AG09309 (cell line): ENCODE results near the gene DCDC2.
"Not testable (repeated sequence)": the region's sequence is repeated elsewhere in the genome, so short reads cannot be mapped to it uniquely, and the experiment has no call there.

ENCODE experiments used
- DNase-seq: peaks from one replicate; pipeline ENCODE4 v3.0.0-alpha.2; 2010; ENCODE audit warnings: low read depth
- H3K4me3 ChIP-seq: 2 replicates; pipeline ENCODE4 v1.5.1; 2011; ENCODE audit warnings: mild to moderate bottlenecking, low read depth, low read length, moderate library complexity; ENCODE audit not compliant: control insufficient read depth
- CTCF ChIP-seq: IDR thresholded peaks from 2 replicates; pipeline ENCODE4 v1.5.1; 2011; ENCODE audit warnings: mild to moderate bottlenecking, low read depth, low read length, inconsistent platforms; ENCODE audit not compliant: insufficient read depth, control insufficient read depth; ENCODE audit errors: missing control alignments

Gene DCDC2

DNA sequence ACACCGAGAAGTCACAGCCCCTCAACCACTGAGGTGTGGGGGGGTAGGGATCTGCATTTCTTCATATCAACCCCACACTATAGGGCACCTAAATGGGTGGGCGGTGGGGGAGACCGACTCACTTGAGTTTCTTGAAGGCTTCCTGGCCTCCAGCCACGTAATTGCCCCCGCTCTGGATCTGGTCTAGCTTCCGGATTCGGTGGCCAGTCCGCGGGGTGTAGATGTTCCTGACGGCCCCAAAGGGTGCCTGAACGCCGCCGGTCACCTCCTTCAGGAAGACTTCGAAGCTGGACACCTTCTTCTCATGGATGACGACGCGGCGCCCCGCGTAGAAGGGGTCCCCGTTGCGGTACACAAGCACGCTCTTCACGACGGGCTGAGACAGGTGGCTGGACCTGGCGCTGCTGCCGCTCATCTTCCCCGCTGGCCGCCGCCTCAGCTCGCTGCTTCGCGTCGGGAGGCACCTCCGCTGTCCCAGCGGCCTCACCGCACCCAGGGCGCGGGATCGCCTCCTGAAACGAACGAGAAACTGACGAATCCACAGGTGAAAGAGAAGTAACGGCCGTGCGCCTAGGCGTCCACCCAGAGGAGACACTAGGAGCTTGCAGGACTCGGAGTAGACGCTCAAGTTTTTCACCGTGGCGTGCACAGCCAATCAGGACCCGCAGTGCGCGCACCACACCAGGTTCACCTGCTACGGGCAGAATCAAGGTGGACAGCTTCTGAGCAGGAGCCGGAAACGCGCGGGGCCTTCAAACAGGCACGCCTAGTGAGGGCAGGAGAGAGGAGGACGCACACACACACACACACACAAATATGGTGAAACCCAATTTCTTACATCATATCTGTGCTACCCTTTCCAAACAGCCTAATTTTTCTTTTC is at the start of gene DCDC2:
Gene DCDC2 (minus strand): TSS at position 724 of the 883 bp plus-strand sequence. CDS start 309 bp downstream, at position 415.
- H3K4me3 ChIP-seq, result no peak within 1 kb of the TSS; the same call in 1 of the 2 replicates
- TF ChIP-seq CTCF, result no peak
- DNase-seq, result no peak

DNA sequence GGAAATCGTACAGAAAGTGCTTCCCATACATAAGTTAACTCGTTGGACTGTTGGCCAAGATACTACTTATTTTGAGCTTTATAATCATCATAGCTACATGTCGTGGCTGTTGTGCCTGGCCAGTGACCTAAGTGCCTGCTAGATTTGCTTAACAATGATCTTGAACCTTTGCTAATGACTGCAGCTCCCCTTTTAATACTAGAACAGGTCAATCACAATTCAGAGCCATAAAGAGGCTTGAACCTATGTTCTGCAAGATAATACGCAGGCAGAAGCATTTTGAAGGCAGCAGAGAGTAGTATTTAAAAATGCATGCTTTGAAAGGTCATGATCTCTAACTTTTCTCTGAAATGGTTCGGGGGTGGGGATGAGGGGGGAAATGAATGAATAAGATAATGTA is 47.4 kb upstream of the DCDC2 start:
- H3K4me3 ChIP-seq, result no peak overlapping the region
- TF ChIP-seq CTCF, result no peak

GRCh38 chr6:24403501-24403824 is 45.6 kb upstream of the DCDC2 start:
- TF ChIP-seq CTCF, result no peak
- DNase-seq, result no peak

More for the DNA sequence above, 47.4 kb upstream of the DCDC2 start:
- DNase-seq, result no peak

DNA sequence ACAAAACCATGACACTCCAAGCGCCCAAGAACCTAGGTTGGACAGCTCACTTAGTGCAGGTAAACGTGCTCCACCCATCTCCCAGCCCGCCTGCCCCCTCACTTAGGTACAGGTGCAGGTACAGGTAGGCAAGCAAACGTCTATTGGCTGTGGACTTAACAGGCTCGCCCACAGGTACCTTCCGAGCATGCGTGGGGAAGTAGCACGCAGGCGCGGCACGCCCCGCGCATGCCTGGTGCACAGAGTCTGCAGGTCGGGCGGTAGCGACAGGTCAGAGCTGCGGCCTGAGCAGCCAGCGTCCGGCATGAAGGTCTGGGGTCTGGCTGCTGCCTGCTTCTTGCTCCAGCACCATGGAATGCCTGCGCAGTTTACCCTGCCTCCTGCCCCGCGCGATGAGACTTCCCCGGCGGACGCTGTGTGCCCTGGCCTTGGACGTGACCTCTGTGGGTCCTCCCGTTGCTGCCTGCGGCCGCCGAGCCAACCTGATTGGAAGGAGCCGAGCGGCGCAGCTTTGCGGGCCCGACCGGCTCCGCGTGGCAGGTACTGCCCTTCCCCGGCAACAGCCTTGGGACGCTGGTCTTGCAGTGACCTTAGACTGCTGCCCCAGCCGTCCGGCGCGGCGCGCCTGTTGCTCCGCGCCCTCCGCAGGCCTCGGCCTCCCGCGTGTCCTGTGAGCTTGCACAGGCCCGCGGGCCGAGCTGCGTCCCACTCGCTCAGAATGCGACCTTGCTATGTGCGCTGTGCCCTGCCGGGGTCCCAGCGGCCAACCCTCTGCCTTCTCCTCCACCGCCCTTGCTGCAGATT is 45.0 kb upstream of the DCDC2 start, which contains the start of gene MRS2:
Gene MRS2 (plus strand): TSS at position 240 of the 804 bp plus-strand sequence. CDS start 111 bp downstream, at position 351.
- no peak for TF ChIP-seq CTCF
- DNase-seq, result peak; percentile 40
- H3K4me3 ChIP-seq, result peak within 1 kb of the TSS; percentile 68

More at GRCh38 chr6:24403501-24403824, 45.6 kb upstream of the DCDC2 start:
- H3K4me3 ChIP-seq, result peak overlapping the region; percentile 68

DNA sequence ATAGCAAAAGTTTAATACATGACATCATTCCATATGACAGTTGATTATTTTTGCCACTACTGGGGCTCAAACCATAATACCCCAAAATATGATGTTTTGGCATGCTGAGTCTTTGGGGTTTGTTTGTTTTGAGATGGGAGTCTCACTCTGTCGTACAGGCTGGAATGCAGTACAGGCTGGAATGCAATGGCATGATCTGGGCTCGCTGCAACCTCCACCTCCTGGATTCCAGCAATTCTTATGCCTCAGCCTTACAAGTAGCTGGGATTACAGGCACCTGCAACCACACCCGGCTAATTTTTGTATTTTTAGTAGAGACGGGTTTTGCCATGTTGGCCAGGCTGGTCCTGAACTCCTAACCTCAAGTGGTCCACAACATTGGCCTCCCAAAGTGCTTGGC is 43.6 kb upstream of the DCDC2 start:
- no peak for DNase-seq
- no peak overlapping the region for H3K4me3 ChIP-seq
- no peak for TF ChIP-seq CTCF

DNA sequence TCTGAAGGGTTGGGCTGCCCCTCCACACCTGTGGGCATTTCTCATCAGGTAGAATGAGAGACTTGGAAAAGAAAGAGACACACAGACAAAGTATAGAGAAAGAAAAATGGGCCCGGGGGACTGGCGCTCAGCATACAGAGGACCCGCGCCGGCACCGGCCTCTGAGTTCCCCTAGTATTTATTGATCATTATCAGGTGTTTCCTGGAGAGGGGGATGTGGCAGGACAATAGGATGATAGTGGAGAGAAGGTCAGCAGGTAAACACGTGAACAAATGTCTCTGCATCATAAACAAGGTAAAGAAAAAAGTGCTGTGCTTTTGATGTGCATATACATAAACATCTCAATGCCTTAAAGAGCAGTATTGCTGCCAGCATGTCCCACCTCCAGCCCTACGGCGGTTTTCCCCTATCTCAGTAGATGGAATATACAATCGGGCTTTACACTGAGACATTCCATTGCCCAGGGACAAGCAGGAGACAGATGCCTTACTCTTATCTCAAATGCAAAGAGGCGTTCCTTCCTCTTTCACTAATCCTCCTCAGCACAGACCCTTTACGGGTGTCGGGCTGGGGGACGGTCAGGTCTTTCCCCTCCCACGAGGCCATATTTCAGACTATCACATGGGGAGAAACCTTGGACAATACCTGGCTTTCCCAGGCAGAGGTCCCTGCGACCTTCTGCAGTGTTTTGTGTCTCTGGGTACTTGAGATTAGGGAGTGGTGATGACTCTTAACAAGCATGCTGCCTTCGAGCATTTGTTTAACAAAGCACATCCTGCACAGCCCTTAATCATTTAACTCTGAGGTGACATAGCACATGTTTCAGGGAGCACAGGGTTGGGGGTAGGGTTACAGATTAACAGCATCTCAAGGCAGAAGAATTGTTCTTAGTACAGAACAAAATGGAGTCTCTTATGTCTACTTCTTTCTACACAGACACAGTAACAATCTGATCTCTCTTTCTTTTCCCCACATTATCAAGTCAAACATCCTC is 42.5 kb upstream of the DCDC2 start:
- not testable (repeated sequence) for DNase-seq, H3K4me3 ChIP-seq
